Mammary epithelial cell (primary cell): ENCODE measurements around the gene PNKD.

Experiments
- EZH2 ChIP-seq: IDR thresholded peaks from 2 replicates; pipeline ENCODE4 v1.6.1; 2012; ENCODE audit warnings: low read length, inconsistent platforms, borderline replicate concordance
- TF ChIP-seq, protein P1 (sequence below), 2 donors: IDR thresholded peaks in 1 of 2; conservative IDR thresholded peaks in 1 of 2; 2 replicates each; pipeline ENCODE4 v1.5.1; 2011 to 2012; ENCODE audit warnings: inconsistent platforms in 2 of 2, low read length in 2 of 2, mild to moderate bottlenecking in 2 of 2, control low read depth in 1 of 2, low read depth in 1 of 2; ENCODE audit not compliant: insufficient read depth in 1 of 2; ENCODE audit errors: extremely low read depth in 1 of 2

DNA sequence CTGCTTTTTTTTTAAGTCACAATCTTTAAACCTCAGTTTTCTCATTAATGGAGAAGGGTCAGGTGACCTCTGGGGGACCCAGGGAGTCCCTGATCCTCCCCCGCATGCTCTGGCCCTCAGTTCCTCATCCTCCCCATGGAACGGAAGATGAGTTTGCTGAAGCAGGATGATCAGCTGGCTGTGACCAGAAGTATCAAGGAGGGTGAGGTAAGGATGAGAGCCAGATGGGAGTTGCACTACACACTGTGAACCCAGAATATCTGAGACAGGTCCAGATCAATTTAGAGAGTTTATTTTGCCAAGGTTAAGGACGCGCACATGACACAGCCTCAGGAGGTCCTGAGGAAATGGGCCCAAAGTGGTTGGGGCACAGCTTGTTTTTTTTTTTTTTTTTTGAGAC is 90.1 kb downstream of the PNKD start:
- TF ChIP-seq EZH2, result no peak
- TF ChIP-seq, protein P1, sequence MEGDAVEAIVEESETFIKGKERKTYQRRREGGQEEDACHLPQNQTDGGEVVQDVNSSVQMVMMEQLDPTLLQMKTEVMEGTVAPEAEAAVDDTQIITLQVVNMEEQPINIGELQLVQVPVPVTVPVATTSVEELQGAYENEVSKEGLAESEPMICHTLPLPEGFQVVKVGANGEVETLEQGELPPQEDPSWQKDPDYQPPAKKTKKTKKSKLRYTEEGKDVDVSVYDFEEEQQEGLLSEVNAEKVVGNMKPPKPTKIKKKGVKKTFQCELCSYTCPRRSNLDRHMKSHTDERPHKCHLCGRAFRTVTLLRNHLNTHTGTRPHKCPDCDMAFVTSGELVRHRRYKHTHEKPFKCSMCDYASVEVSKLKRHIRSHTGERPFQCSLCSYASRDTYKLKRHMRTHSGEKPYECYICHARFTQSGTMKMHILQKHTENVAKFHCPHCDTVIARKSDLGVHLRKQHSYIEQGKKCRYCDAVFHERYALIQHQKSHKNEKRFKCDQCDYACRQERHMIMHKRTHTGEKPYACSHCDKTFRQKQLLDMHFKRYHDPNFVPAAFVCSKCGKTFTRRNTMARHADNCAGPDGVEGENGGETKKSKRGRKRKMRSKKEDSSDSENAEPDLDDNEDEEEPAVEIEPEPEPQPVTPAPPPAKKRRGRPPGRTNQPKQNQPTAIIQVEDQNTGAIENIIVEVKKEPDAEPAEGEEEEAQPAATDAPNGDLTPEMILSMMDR (conservative IDR thresholded peaks at IDR 0.05 in 1 of 2, IDR thresholded peaks at IDR 0.05 in 1 of 2; ENCODE audit: extremely low read depth in 1 of 2, insufficient read depth in 1 of 2, low read depth in 1 of 2, low read length in 2 of 2), result no peak
